Measurements from ENCODE around the gene FAM24A. TPM values are rescaled to one million over a fixed set of nuclear protein-coding genes. Genes with fewer than 3 reads are reported as not detected.

FAM24A gene
- total and polyA plus RNA-seq, 9 donors: not detected

GRCh38 chr10:122949296-122949695 lies 38.9 kb downstream of the FAM24A start:
- no peak for DNase-seq

GRCh38 chr10:122953902-122954730 lies 43.7 kb downstream of the FAM24A start, which contains the start of gene C10orf88:
C10orf88 (minus strand) TSS chr10:122954227; CDS start chr10:122954178, 49 bp downstream.
- intact Hi-C loops (cut with DNase I): no loop called here
- DNase-seq: peak; percentile 96 to 98 (median 97)
- H3K9me3 ChIP-seq: no peaks in the 10 kb centered on the region
- H3K36me3 ChIP-seq: no peaks in the 10 kb centered on the region
- H3K27me3 ChIP-seq: no peaks in the 10 kb centered on the region
- no peak for TF ChIP-seq CTCF (IDR thresholded peaks at IDR 0.05)
- peak; percentile 17 for TF ChIP-seq POLR2A (IDR thresholded peaks at IDR 0.05)
- WGBS, 3 donors: 2 to 5% (median 5%) methylated on average over 72 to 77 of the region's 77 CpGs
- peak within 1 kb of the TSS in 1 of 2 donors; percentile 38 for H3K27ac ChIP-seq
- H3K4me1 ChIP-seq (ENCODE audit: insufficient read depth): peaks cover 7% of the 10 kb centered on the region
- H3K4me3 ChIP-seq: peak within 1 kb of the TSS; percentile 88

More at GRCh38 chr10:122949296-122949695, 38.9 kb downstream of the FAM24A start:
- no peaks in the 10 kb centered on the region for H3K27me3 ChIP-seq
- TF ChIP-seq CTCF (IDR thresholded peaks at IDR 0.05) (no peak), EP300 (IDR thresholded peaks at IDR 0.05) (no peak), POLR2A (IDR thresholded peaks at IDR 0.05) (no peak)
- no peak overlapping the region for H3K4me3 ChIP-seq
- no peaks in the 10 kb centered on the region for H3K9me3 ChIP-seq
- intact Hi-C loops (cut with DNase I): no loop called here
- H3K36me3 ChIP-seq: no peaks in the 10 kb centered on the region
- 95 to 98% (median 98%) methylated on average over 3 of the region's 3 CpGs for WGBS, 3 donors
- H3K27ac ChIP-seq: no peak overlapping the region
- H3K4me1 ChIP-seq (ENCODE audit: insufficient read depth): peaks cover 4% of the 10 kb centered on the region

GRCh38 chr10:122954731-122955050 lies 44.3 kb downstream of the FAM24A start:
- Histone ChIP-seq H3K9me3 (no peaks in the 10 kb centered on the region), H3K27me3 (no peaks in the 10 kb centered on the region), H3K36me3 (no peaks in the 10 kb centered on the region), H3K4me1 (ENCODE audit: insufficient read depth) (peaks cover 7% of the 10 kb centered on the region), H3K27ac (peak overlapping the region in 1 of 2 donors; percentile 38), H3K4me3 (peak overlapping the region; percentile 88)
- intact Hi-C loops (cut with DNase I): no loop called here
- DNase-seq: peak in 1 of 5 donors; percentile 52
- no peak for TF ChIP-seq POLR2A (IDR thresholded peaks at IDR 0.05)
- TF ChIP-seq CTCF (IDR thresholded peaks at IDR 0.05): no peak
- TF ChIP-seq EP300 (IDR thresholded peaks at IDR 0.05): no peak
- WGBS, 3 donors: 61 to 66% (median 64%) methylated on average over 8 to 13 of the region's 13 CpGs

- no peak for DNase-seq
- Histone ChIP-seq H3K27me3 (no peaks in the 10 kb centered on the region), H3K27ac (no peak overlapping the region), H3K4me3 (no peak overlapping the region), H3K9me3 (no peaks in the 10 kb centered on the region), H3K36me3 (no peaks in the 10 kb centered on the region), H3K4me1 (ENCODE audit: insufficient read depth) (peaks cover 7% of the 10 kb centered on the region)
- 95 to 97% (median 96%) methylated on average over 1 of the region's 1 CpG for WGBS, 3 donors
- TF ChIP-seq CTCF (IDR thresholded peaks at IDR 0.05) (no peak), POLR2A (IDR thresholded peaks at IDR 0.05) (no peak), EP300 (IDR thresholded peaks at IDR 0.05) (no peak)
- intact Hi-C loops (cut with DNase I): no loop called here
Measured at GRCh38 chr10:122955892-122956291, 45.5 kb downstream of the FAM24A start.
